ENCODE results near the gene PYY.
"Not testable (repeated sequence)": the region's sequence is repeated elsewhere in the genome, so short reads cannot be mapped to it uniquely, and the experiment has no call there.

The PYY gene

DNA sequence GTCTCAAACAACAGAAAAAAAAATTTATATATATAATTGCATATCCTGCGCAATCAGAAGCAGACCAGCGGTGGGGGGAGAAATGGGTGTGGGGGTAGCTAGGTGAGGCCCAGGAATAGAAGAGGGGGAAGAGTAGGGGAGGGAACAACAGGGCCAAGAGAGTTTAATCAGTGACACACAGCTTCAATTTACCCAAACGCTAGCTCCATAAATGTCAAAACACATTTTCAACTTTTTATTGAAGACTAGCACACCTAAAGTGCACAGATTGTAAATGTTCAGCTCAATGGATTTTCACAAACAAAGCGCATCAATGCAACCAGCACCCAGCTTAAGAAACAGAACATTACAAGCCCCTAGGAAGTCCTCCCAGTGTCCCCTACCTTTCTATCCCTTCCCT is 25.9 kb upstream of the PYY start:
- in situ Hi-C loops (cut with HindIII; ENCODE audit: low sequenced_read_pairs) = no loop called here

- in situ Hi-C loops (cut with HindIII; ENCODE audit: low sequenced_read_pairs) = no loop called here
Observed at GRCh38 chr17:43979011-43979410, 25.3 kb upstream of the PYY start.

GRCh38 chr17:43978078-43978477 is 24.3 kb upstream of the PYY start:
- in situ Hi-C loops (cut with HindIII; ENCODE audit: low sequenced_read_pairs) = no loop called here

DNA sequence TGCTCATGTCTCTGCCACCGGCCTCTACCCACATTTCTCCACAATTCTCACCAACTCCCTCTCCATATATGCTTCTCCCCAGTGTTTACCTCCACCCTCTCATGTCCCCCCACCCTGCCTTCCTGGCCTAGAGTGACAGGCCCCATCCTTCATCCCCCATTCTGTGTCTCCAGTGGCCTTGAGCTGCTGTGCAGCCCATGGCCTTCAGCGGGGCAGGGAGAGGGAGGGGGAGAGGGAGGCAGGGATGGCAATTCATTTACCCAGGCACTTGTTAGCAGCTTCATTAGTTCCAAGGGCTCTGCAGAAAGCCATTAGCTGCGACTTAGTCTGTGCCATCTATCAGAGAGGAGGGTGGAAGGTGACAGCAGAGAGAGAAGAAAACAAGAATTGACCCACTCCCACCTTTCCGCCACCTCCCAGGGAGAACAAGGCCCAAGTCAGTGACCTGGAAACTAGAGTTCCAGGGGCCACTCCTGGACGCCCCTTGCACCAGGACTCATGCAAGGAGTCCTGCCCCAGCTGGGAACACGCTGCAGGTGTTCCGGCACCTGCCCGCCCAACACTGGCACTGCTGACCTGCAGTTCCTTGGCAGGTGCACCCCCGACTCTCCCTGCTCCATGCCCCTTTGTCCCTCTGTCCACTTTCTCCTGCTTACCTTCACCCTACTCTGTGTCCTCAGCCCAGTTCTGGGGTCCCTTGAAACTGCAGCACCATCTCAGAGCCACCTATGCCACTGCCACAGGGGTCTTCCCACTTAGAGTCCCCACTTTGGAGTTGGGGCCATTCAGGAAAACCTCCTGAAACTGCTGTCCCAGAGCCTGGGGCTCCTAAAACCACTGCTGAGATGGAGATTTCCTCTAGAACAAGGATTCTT is 23.5 kb upstream of the PYY start:
- in situ Hi-C loops (cut with HindIII; ENCODE audit: low sequenced_read_pairs) = no loop called here

DNA sequence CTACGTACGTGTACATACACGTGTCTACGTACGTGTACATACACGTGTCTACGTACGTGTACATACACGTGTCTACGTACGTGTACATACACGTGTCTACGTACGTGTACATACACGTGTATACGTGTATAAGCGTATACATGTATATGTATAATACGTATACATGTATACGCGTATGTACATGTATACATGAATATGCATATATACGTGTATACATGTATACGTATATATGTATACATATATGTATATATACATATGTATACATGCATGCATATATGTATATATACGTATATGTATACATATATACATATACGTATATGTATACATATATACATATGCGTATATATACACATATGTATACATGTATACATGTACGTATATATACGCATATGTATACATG is 22.2 kb upstream of the PYY start:
- in situ Hi-C loops (cut with HindIII; ENCODE audit: low sequenced_read_pairs) = no loop called here

DNA sequence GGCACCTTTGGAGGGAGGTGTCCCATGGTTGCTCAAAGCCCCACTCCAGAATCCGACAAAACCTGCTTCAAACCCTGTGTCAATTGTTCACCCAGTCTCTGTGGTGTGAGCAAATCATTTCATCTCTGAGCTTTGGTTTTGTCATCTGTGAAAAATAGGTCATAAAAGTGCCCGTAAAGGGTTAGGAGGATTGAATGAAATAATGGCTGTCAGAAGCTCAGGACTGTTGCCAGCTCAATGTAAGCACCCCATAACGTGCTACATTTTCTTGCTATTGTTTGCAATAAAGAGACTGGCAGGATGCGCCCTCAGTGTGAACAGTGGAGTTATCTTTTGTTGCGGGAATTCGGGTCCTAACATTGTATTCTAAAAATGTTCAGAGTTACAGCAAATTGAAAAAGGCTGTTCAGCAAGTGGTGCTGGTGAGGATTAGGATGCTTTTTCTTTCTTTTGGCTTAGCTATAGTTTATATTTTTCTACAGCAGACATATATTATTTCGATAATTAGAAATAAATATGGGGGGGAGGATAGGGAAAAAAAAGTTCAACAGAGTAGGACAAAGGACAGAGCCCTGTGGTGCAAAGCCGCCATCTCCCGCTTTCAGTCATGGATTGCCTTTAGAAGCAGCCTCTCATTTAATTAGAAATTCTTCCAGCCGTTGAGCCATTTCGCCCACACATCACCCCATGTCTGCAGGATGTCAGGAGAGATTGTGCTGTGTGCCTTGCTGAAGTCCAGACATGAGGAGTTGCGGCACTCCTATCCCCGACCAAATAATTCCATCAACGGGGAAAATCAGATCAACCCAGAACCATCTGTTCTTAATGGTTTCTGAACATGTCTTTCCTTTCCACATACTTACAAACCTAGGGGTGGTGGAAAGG is 20.9 kb upstream of the PYY start:
- in situ Hi-C loops (cut with HindIII; ENCODE audit: low sequenced_read_pairs) = no loop called here

- in situ Hi-C loops (cut with HindIII; ENCODE audit: low sequenced_read_pairs) = not testable (repeated sequence)
Observed at GRCh38 chr17:43972444-43973212, 18.9 kb upstream of the PYY start.

DNA sequence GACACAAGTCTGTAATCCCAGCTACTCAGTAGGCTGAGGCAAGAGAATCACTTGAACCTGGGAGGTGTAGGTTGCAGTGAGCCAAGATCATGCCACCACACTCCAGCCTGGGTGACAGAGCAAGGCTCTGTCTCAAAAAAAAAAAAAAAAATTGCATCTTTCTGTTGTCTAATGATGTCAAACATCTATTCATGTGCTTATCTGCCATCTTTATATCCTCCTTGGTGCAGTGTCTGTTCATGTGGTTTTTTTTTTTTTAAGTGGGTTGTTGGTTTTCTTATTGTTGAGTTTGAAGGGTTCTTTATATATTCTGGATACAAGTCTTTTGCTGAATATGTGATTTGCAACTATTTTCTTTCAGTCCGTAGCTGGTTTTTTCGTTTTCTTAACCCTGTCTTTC is 17.7 kb upstream of the PYY start:
- in situ Hi-C loops (cut with HindIII; ENCODE audit: low sequenced_read_pairs) = not testable (repeated sequence)

DNA sequence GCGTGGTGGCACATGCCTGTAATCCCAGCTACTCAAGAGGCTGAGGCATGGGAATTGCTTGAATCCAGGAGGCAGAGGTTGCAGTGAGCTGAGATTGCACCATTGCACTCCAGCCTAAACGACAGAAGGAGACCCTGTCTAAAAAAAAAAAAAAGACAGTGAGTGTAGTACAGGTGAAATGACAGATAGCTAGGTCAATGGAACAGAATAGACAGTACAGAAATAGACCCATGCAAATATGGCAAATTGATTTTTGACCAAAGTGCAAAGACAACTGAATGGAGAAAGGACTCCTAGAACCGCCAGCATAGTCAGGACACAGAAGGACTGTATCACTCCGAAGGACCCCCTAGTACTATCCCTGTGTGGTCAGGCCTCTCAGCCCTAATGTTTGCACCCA is 16.6 kb upstream of the PYY start:
- in situ Hi-C loops (cut with HindIII; ENCODE audit: low sequenced_read_pairs) = no loop called here

- in situ Hi-C loops (cut with HindIII; ENCODE audit: low sequenced_read_pairs) = no loop called here
Observed at GRCh38 chr17:43967251-43967875, 13.6 kb upstream of the PYY start.

DNA sequence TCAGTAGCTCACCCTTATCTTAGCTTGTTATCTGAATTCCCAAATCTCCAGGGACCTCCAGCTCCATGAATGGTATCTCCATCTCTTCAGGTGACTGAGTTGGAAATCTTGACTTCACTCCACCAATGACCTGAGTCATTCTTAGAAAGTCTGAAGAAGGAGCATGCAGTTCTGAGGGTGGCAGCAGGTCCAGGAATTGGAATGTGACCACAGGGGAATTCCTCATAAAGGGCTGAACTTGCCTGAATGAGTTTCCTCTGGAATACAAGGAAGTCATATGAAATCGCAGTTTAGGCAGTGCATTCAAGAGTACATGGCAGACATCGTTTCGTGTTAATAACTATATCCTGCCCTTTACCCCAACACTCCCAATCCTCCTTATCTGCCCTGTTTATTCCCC is 12.5 kb upstream of the PYY start:
- in situ Hi-C loops (cut with HindIII; ENCODE audit: low sequenced_read_pairs) = no loop called here

GRCh38 chr17:43962479-43962878 is 8.7 kb upstream of the PYY start:
- in situ Hi-C loops (cut with HindIII; ENCODE audit: low sequenced_read_pairs) = no loop called here

GRCh38 chr17:43961954-43962353 is 8.2 kb upstream of the PYY start:
- in situ Hi-C loops (cut with HindIII; ENCODE audit: low sequenced_read_pairs) = no loop called here

DNA sequence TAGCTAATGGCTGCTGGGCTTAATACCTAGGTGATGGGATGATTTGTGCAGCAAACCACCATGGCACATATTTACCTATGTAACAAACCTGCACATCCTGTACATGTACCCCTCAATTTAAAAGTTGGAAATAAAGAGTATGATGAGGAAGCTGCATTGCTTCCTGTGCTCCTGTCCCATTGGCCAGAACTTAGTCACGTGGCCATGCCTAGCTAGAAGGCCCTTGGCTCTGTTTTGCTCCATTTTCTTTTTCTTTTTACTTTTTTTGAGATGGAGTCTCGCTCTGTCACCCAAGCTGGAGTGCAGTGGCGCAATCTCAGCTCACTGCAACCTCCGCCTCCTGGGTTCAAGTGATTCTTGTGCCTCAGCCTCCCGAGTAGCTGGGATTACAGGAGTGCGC is 7.6 kb upstream of the PYY start:
- in situ Hi-C loops (cut with HindIII; ENCODE audit: low sequenced_read_pairs) = not testable (repeated sequence)

DNA sequence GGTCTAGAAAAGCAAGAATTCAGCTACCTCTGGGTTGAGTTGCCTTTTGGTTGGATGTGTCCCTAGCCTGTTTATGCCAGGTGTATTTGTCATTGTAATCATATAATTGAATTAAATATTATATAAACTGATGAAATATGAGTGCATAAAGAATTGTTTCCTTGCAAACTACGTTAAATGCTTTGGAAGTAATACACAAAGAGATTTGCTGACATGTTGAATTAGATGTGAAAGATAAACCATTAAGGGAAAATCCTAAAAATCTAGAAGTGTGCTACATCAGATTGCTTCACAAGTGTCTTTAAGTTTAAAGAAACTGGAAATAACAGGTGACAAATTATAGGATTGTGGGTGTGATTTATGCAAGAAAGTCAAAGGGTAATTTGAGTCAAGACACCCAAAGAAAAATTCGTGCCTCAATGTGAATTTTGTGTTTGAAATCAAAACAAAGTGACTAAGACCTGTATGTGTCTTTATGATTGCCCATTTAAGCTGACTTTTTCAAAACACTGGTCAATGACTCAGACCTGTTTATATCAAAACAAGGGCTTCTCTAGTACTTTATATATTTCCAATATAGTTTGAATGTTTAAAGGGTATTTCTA is 5.1 kb upstream of the PYY start:
- in situ Hi-C loops (cut with HindIII; ENCODE audit: low sequenced_read_pairs) = no loop called here

GRCh38 chr17:43956222-43956621 is 2.5 kb upstream of the PYY start:
- in situ Hi-C loops (cut with HindIII; ENCODE audit: low sequenced_read_pairs) = no loop called here

GRCh38 chr17:43952724-43953666 is 745 bp downstream of the PYY start:
- in situ Hi-C loops (cut with HindIII; ENCODE audit: low sequenced_read_pairs) = loop anchor here (5.0 kb wide), 1 partner anchor 39 kb away; no protein-coding TSS in a partner anchor

GRCh38 chr17:43952351-43952723 is 1.4 kb downstream of the PYY start:
- in situ Hi-C loops (cut with HindIII; ENCODE audit: low sequenced_read_pairs) = loop anchor here (5.0 kb wide), 1 partner anchor 40 kb away; no protein-coding TSS in a partner anchor

- in situ Hi-C loops (cut with HindIII; ENCODE audit: low sequenced_read_pairs) = loop anchor here (5.0 kb wide), 1 partner anchor 41 kb away; no protein-coding TSS in a partner anchor
Observed at GRCh38 chr17:43951750-43952149, 2.0 kb downstream of the PYY start.

Measured in endothelial cell of hepatic sinusoid (primary cell).